Heart left ventricle (tissue), 13 donors: ENCODE data around the gene CD160.

Source experiments
- POLR2A ChIP-seq, 2 donors: fragments of 450-650 bp; IDR thresholded peaks; one replicate each; pipeline ENCODE4 v1.6.1; 2017; ENCODE audit warnings: antibody characterized with exemption in 2 of 2, mild to moderate bottlenecking in 2 of 2, moderate library complexity in 2 of 2
- TF ChIP-seq, protein P1 (sequence below), 12 donors: fragments of 200-600 bp; sonication (generic) in 4 of 12; IDR thresholded peaks; one replicate each; pipeline versions ENCODE4 v1.5.0 to v1.8.0; 2018 to 2022; ENCODE audit warnings: antibody characterized with exemption in 12 of 12, mild to moderate bottlenecking in 5 of 12
- donor health status: ischemic (EF 13 %, LVEDD 7.1; RV severe dilation, severe dysfunction).
- donor health status: DM: no; HTN: yes; CAD: no.
- donor health status: DM: no; HTN: no; CAD: no.
- donor health status: ischemic (EF 25% LVEDD 6.9; RV normal size, moderate dysfunction).
- donor health status: ischemic (EF 25% LVEDD 5.7; RV mildly dilated, moderate dysfunction).
- donor health status: ischemic (EF 35%, LVEDD 5.7; RV mildly dilated, moderate dysfunction).
- donor health status: nonischemic (EF 11% LVEDD 7.7; RV severe dilation, severe dysfunction).
- donor health status: DM: yes; HTN: yes; CAD: no.
- donor health status: PGD.
- donor health status: ischemic (EF 29% LVEDD 5.4; RV normal size, mild dysfunction).
- donor health status: nonischemic (EF 23%, LVEDD 6.1; RV moderate dilation, normal function).

GRCh38 chr1:145692785-145693443 lies 26.4 kb upstream of the CD160 start:
- TF ChIP-seq, protein P1, sequence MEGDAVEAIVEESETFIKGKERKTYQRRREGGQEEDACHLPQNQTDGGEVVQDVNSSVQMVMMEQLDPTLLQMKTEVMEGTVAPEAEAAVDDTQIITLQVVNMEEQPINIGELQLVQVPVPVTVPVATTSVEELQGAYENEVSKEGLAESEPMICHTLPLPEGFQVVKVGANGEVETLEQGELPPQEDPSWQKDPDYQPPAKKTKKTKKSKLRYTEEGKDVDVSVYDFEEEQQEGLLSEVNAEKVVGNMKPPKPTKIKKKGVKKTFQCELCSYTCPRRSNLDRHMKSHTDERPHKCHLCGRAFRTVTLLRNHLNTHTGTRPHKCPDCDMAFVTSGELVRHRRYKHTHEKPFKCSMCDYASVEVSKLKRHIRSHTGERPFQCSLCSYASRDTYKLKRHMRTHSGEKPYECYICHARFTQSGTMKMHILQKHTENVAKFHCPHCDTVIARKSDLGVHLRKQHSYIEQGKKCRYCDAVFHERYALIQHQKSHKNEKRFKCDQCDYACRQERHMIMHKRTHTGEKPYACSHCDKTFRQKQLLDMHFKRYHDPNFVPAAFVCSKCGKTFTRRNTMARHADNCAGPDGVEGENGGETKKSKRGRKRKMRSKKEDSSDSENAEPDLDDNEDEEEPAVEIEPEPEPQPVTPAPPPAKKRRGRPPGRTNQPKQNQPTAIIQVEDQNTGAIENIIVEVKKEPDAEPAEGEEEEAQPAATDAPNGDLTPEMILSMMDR (IDR thresholded peaks at IDR 0.05), result no peak
- no peak for TF ChIP-seq POLR2A (IDR thresholded peaks at IDR 0.05)
